GM12878 (cell line): Measurements from ENCODE around the gene UNC50. TPM values are rescaled to one million over a fixed set of nuclear protein-coding genes. Genes with fewer than 3 reads are reported as not detected.

Source experiments
- ATAC-seq: fragments of 200-7000 bp; cut with Tn5 transposase; 3 replicates; pipeline ENCODE4 v1.9.1; 2020; ENCODE audit warnings: mild to moderate bottlenecking, moderate library complexity
- BruUV-seq: library from RNA; stranded (reverse); fragments of 400-500 nt; replicated peaks from 2 replicates; lab custom pipeline; 2021; lab: Mats Ljungman, UMichigan
- CTCF ChIA-PET: fragments of 300-600 bp; sonication (Branson Sonifier 250); formaldehyde crosslinking; extraction: SDS; loops from one replicate; lab custom pipeline; 2021; ENCODE audit warnings: inconsistent platforms; lab: Yijun Ruan, JAX
- POLR2A ChIA-PET: fragments of 350-600 bp; formaldehyde crosslinking; extraction: SDS; loops from one replicate; lab custom pipeline; 2021; ENCODE audit warnings: inconsistent platforms; lab: Charles Lee
- RAD21 ChIA-PET: fragments of 300-600 bp; sonication (Branson Sonifier 250); formaldehyde crosslinking; loops from one replicate; lab custom pipeline; 2023; ENCODE audit warnings: antibody characterized with exemption; ENCODE audit not compliant: unreplicated experiment; lab: Charles Lee
- SMC1A ChIA-PET: fragments of 300-600 bp; sonication (Branson Sonifier 250); formaldehyde crosslinking; loops from one replicate; lab custom pipeline; 2023; ENCODE audit not compliant: unreplicated experiment, uncharacterized antibody; lab: Charles Lee
- DNase-seq: peaks from one replicate; pipeline ENCODE4 v3.0.0-alpha.2; 2011; ENCODE audit warnings: low read depth, low spot score
- FAIRE-seq: peaks from 3 replicates; lab custom pipeline; 2011; peaks lifted over from hg19 to GRCh38; lab: Jason Lieb, UNC
- H2AFZ ChIP-seq: 2 replicates; pipeline ENCODE4 v1.6.0; 2011; ENCODE audit warnings: low read depth, low read length, control low read depth; ENCODE audit not compliant: control insufficient read depth
- H3K27ac ChIP-seq: 2 replicates; pipeline ENCODE4 v1.5.1; 2011; ENCODE audit warnings: control low read depth; ENCODE audit not compliant: control insufficient read depth, insufficient read depth
- H3K27me3 ChIP-seq, 2 experiments: replicated peaks in 1 of 2; 2 replicates each; pipeline versions ENCODE4 v1.6.0 to v1.6.1; 2011; ENCODE audit warnings: low read length in 1 of 2; ENCODE audit not compliant: control insufficient read depth in 2 of 2, insufficient read depth in 2 of 2
- H3K36me3 ChIP-seq, 2 experiments: 2 replicates each; pipeline ENCODE4 v1.5.1; 2011; ENCODE audit warnings: low read length in 1 of 2; ENCODE audit not compliant: control insufficient read depth in 2 of 2, insufficient read depth in 2 of 2
- H3K4me1 ChIP-seq: 2 replicates; pipeline ENCODE4 v1.6.1; 2011; ENCODE audit warnings: mild to moderate bottlenecking, low read length, moderate library complexity, mixed read lengths; ENCODE audit not compliant: control insufficient read depth, insufficient read depth
- H3K4me2 ChIP-seq: 2 replicates; pipeline ENCODE4 v1.6.0; 2011; ENCODE audit warnings: control low read depth; ENCODE audit not compliant: control insufficient read depth, insufficient read depth
- H3K4me3 ChIP-seq: fragments of 200-600 bp; sonication (generic); 2 replicates; pipeline ENCODE4 v1.5.1; 2016
- H3K79me2 ChIP-seq: 2 replicates; pipeline ENCODE4 v1.6.0; 2011; ENCODE audit warnings: low read length; ENCODE audit not compliant: control insufficient read depth, insufficient read depth
- H3K9ac ChIP-seq: 2 replicates; pipeline ENCODE4 v1.8.0; 2011; ENCODE audit warnings: low read length, control low read depth, mixed read lengths; ENCODE audit not compliant: control insufficient read depth, insufficient read depth
- H3K9me3 ChIP-seq: replicated peaks from 3 replicates; pipeline ENCODE4 v1.5.1; 2011; ENCODE audit warnings: mild to moderate bottlenecking, low read length; ENCODE audit not compliant: control insufficient read depth, insufficient read depth
- H4K20me1 ChIP-seq: 2 replicates; pipeline ENCODE4 v1.6.0; 2011; ENCODE audit not compliant: control insufficient read depth, insufficient read depth
- BHLHE40 ChIP-seq, 2 experiments: fragments of 450-650 bp in 1 of 2; IDR thresholded peaks; 2 replicates each; pipeline ENCODE4 v1.6.1; 2011 to 2017; ENCODE audit warnings: low read depth in 2 of 2, borderline replicate concordance in 1 of 2, improper control_type of control experiment in 1 of 2, low read length in 1 of 2, mild to moderate bottlenecking in 1 of 2
- BMI1 ChIP-seq: fragments of 450-650 bp; IDR thresholded peaks from 2 replicates; pipeline ENCODE4 v1.6.1; 2016; ENCODE audit warnings: mild to moderate bottlenecking, moderate library complexity, borderline replicate concordance
- MLLT1 ChIP-seq: fragments of 450-650 bp; IDR thresholded peaks from 2 replicates; pipeline ENCODE4 v1.6.1; 2016; ENCODE audit warnings: mild to moderate bottlenecking
- NFXL1 ChIP-seq: fragments of 450-650 bp; IDR thresholded peaks from 2 replicates; pipeline ENCODE4 v1.6.1; 2017; ENCODE audit warnings: antibody characterized with exemption, mild to moderate bottlenecking, borderline replicate concordance
- POLR2AphosphoS5 ChIP-seq: IDR thresholded peaks from 2 replicates; pipeline ENCODE4 v1.6.1; 2011; ENCODE audit warnings: mild to moderate bottlenecking, low read length, inconsistent platforms
- RCOR1 ChIP-seq: conservative IDR thresholded peaks from 2 replicates; pipeline ENCODE4 v1.6.1; 2012; ENCODE audit warnings: low read depth, low read length, improper control_type of control experiment
- SMARCA5 ChIP-seq: fragments of 450-650 bp; IDR thresholded peaks from 2 replicates; pipeline ENCODE4 v1.6.1; 2017; ENCODE audit warnings: mild to moderate bottlenecking
- SREBF2 ChIP-seq: IDR thresholded peaks from 2 replicates; pipeline ENCODE4 v1.6.1; 2012; ENCODE audit warnings: mild to moderate bottlenecking, low read length
- SUPT20H ChIP-seq: IDR thresholded peaks from 2 replicates; pipeline ENCODE4 v1.6.1; 2011; ENCODE audit warnings: low read depth, mild to moderate bottlenecking, low read length, moderate library complexity, borderline replicate concordance; ENCODE audit not compliant: control insufficient read depth
- TBL1XR1 ChIP-seq: IDR thresholded peaks from 2 replicates; pipeline ENCODE4 v1.6.1; 2012; ENCODE audit warnings: low read depth, low read length, improper control_type of control experiment
- ZZZ3 ChIP-seq: IDR thresholded peaks from 2 replicates; pipeline ENCODE4 v1.6.1; 2011; ENCODE audit warnings: low read depth; ENCODE audit not compliant: control insufficient read depth, insufficient read length
- WGBS: methylation state at CpG from one replicate; pipeline ENCODE4 v1.1.6; 2016; ENCODE audit warnings: low lambda C conversion rate; ENCODE audit not compliant: insufficient replicate concordance, insufficient coverage; ENCODE audit errors: missing lambda C conversion rate; 5-methylcytosine and 5-hydroxymethylcytosine counted together
- in situ Hi-C: fragments of 300-500 bp; cut with MboI; formaldehyde crosslinking; loops from 9 replicates; pipeline ENCODE4 v1.14.3; 2018; ENCODE audit warnings: mixed read lengths
- intact Hi-C: fragments of 100-400 bp; cut with micrococcal nuclease; formaldehyde crosslinking; loops from one replicate; pipeline ENCODE4 v1.14.2; 2022; ENCODE audit not compliant: unreplicated experiment
- polyA plus RNA-seq, 11 experiments: library from polyadenylated mRNA; depleted of rRNA in 4 of 11; unstranded in 6 of 11; stranded (reverse) in 5 of 11; fragments of >200 nt; fragmentation: Nextera tagmentation in 4 of 11; fragmentation: Illumina TruSeq in 1 of 11; extraction: Ambion mirVana in 4 of 11; extraction: Trizol in 1 of 11; gene quantifications; 1 replicate in 1 of 11; 2 replicates in 10 of 11; pipeline versions ENCODE4 v1.2.1 to v1.2.3, GENCODE V29; 2011 to 2016; ENCODE audit warnings: inconsistent platforms in 2 of 11, missing spikeins in 2 of 11, low read depth in 1 of 11
- total RNA-seq, 4 experiments: library from RNA; depleted of rRNA in 3 of 4; stranded (reverse); fragments of >200 nt in 3 of 4; fragmentation: Illumina TruSeq in 1 of 4; extraction: Trizol in 1 of 4; gene quantifications; 2 replicates each; pipeline versions ENCODE4 v1.2.1 to v1.2.3, GENCODE V29; 2013 to 2021
- TF ChIP-seq, protein P1 (sequence below): IDR thresholded peaks from 2 replicates; pipeline ENCODE4 v1.6.1; 2012; ENCODE audit warnings: low read depth, low read length, improper control_type of control experiment
- TF ChIP-seq, protein P2 (sequence below): IDR thresholded peaks from 2 replicates; pipeline ENCODE4 v1.6.1; 2011; ENCODE audit warnings: borderline replicate concordance, low read depth, mild to moderate bottlenecking, moderate library complexity, low read length; ENCODE audit not compliant: insufficient read depth, poor library complexity, severe bottlenecking

Gene UNC50
- total and polyA plus RNA-seq, 10 of the 15 experiments (the other 5 are each of a cell fraction or from before 2014, with no cell fraction given) = 25.5 to 76.3 (median 37.8) TPM

GRCh38 chr2:98607104-98607503 is 1.3 kb upstream of the UNC50 start:
- H4K20me1 ChIP-seq = 0 out of 2 replicates have a peak, but pooled peaks cover 3% of the 10 kb centered on the region
- TF ChIP-seq, protein P1, sequence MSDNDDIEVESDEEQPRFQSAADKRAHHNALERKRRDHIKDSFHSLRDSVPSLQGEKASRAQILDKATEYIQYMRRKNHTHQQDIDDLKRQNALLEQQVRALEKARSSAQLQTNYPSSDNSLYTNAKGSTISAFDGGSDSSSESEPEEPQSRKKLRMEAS = no peak
- TF ChIP-seq SUPT20H (no peak), SREBF2 (no peak), BMI1 (no peak), RCOR1 (no peak), MLLT1 (no peak), POLR2AphosphoS5 (no peak), ZZZ3 (no peak), BHLHE40 (IDR thresholded peaks at IDR 0.05; ENCODE audit: borderline replicate concordance in 1 of 2, low read depth in 2 of 2, low read length in 1 of 2) (no peak), TBL1XR1 (no peak), SMARCA5 (no peak), NFXL1 (no peak)
- TF ChIP-seq, protein P2, sequence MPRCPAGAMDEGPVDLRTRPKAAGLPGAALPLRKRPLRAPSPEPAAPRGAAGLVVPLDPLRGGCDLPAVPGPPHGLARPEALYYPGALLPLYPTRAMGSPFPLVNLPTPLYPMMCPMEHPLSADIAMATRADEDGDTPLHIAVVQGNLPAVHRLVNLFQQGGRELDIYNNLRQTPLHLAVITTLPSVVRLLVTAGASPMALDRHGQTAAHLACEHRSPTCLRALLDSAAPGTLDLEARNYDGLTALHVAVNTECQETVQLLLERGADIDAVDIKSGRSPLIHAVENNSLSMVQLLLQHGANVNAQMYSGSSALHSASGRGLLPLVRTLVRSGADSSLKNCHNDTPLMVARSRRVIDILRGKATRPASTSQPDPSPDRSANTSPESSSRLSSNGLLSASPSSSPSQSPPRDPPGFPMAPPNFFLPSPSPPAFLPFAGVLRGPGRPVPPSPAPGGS = no peak
- TF ChIP-seq, all 136 proteins: peak for 0
- H3K4me3 ChIP-seq = peak overlapping the region; percentile 87
- DNase-seq (no peak), ATAC-seq (no peak), FAIRE-seq (no peak)
- POLR2A ChIA-PET = interaction anchor here (0.8 kb wide), 1 partner anchor 39 kb away, joined by 3 read pairs; no protein-coding TSS in a partner anchor
- BruUV-seq = no TSS peak
- H3K27ac ChIP-seq = peak overlapping the region; percentile 84; the same call in 1 of the 2 replicates
- CTCF ChIA-PET = interaction anchor here (0.6 to 2.6 kb wide), 4 partner anchors 11 to 194 kb away, joined by 3 to 6 read pairs (median 3); no protein-coding TSS in a partner anchor
- SMC1A ChIA-PET = interaction anchor here (1.5 to 1.9 kb wide), 2 partner anchors 11 to 42 kb away, joined by 5 read pairs; no protein-coding TSS in a partner anchor
- no peaks in the 10 kb centered on the region; the same call in 2 of the 3 replicates for H3K9me3 ChIP-seq
- WGBS = 37% methylated on average over 6 of the region's 6 CpGs
- peak overlapping the region; percentile 93 for H3K9ac ChIP-seq
- peaks cover 2 to 12% of the 10 kb centered on the region in 2 experiments; a peak in 3 of 4 replicates for H3K36me3 ChIP-seq
- no peak overlapping the region for H2AFZ ChIP-seq
- H3K4me1 ChIP-seq = peaks cover 9% of the 10 kb centered on the region
- peaks cover 54% of the 10 kb centered on the region for H3K79me2 ChIP-seq
- peak overlapping the region; percentile 96 for H3K4me2 ChIP-seq
- in situ Hi-C loops = no loop called here
- no peaks in the 10 kb centered on the region for H3K27me3 ChIP-seq
- RAD21 ChIA-PET = no interaction called here
- intact Hi-C loops = loop anchor here (5.0 kb wide), 1 partner anchor 140 kb away; no protein-coding TSS in a partner anchor
